GM18870 (cell line): ENCODE data around the gene SRGAP3.
A peak's percentile ranks its signal among the peaks of the same experiment; 100 is the strongest.

Experiments used
- ATAC-seq: cut with Tn5 transposase; IDR thresholded peaks from one replicate; pipeline ENCODE4 v1.9.1; 2021; ENCODE audit warnings: moderate library complexity; ENCODE audit not compliant: unreplicated experiment

SRGAP3 gene

DNA sequence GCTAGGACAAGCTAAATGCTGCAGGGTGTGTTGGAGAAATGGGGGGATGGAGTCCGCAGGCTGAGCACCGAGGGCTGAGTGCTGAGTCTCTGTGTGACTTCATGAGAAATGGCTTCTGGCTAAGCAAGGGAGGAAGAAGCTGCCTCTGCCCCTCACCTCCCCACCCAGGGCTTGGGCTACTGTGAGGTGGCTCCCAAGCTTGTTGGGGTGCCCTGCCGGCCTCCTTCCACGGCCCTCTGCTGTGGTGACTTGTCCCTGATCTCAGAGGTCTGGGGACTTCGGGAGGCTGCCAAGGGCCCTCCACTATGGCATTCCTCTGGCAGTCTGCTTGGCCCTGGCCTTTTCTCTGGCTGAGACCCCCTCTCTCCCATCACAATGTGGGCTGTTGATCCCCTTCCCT, 256.1 kb downstream of the SRGAP3 start:
- no peak for ATAC-seq

DNA sequence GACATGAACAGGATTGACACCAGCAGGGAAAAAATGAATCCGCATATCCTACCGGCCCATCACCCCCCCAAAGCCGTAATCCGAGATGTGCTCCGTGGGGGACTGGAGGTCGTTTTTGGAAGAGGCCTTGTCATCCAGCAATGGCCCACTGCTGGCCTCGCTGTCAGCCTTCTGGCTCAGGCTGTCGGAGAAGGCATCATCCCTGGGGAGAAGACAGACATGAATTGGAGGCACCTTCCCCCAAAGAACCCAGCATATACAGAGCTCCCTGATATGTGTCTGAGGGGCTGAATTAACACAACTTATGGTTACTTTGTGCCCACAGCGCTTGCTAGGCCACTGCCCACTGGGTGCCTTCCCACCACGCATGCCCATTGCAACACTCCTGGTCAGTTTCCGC, 256.6 kb downstream of the SRGAP3 start:
- ATAC-seq = no peak

DNA sequence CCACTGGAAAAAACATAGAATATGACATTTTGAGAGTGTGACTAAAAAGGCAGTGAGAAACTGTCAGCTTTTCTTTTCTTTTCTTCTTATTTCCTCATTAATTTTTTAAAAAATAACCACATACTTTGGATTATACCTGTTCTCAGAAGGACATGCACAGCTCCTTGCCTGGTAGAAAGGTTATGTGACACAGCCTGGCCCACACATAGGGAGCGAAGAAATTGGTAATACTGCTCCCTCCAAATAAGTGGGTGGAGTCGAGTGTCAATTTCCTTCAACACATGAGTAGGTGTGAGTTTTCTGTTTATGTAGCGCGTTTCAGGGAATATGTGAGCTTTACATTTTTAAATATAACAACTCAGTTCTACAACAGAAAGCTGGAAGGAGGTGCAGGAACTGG, 257.2 kb downstream of the SRGAP3 start:
- no peak for ATAC-seq

DNA sequence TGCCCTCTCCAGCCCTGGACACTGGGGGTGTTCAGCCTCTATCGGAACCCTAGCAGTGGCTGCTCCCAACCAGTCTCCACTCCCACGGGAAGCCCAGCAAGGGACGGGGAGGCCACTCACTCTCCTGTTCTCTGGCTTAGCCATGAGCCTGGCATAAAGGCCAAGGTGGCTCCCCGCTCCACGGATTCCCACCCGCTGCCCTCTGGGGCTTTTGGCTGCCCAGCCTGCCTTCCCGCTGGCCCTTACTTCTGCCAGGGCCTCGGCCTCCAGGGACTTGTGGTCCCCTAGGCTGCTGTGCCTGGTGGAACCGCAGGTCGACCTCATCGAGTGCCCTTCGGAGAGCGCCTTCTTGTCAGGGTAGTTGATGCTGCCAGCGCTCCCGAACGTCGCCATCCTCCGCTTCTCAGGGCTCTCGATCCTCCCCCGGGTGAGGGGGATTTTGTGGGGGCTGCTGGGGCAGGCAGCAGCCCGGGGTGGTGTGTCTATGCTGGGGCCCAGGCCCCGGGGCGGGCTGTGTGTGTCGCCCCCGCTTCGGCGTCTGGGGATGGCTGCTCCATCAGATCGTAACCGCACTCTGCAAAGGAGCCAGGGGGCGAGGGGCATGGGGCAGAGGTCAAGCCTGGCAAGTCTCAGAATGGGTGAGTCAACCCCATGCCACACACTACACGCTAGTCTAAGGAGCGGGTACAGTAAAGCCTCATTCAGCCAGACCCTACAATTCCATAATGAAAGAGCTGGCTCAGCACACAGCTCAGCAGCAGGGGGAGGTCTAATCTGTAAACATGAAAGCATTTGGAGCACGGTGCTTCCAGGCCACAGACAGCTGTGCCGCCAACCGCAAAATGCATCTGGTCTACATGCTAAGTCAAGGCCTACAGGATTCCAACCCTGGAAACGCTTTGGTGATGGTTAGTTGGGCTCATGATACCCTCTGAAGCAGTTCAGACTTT, 258.9 kb downstream of the SRGAP3 start:
- ATAC-seq = no peak

DNA sequence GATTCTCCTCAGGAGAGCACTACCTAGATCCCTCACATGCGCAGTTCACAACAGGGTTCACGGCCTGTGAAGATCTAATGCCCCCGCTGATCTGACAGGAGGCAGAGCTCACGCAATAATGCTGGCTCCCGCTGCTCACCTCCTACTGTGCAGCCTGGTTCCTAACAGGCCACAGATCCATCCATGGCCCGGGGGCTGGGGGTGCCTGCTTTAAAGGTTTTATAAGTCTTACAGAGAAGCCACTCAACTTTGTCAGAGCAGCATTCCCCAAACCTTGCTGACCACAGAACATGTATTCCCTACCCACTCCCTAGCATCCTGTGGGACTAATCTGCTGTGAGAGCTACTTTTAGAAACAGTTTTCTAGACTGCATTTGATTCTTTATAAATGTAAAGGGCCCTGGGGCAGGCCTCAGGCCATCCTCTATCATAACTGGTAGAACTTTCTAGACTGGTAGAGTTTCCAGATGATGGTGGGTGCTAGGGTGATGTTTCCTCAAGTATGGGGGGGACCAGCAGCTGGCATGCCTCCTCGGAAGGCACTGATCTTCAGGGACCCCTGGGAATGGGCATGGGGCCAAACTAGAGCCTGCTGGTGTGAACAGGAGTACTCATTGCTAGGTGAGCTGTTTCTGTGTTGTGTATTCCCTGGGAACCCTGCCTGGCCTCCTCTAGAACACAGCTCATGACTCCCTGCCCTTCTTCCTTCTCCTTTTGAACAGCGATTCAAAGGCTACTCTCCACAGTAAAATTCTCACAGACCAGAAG, 260.5 kb downstream of the SRGAP3 start:
- no peak for ATAC-seq

DNA sequence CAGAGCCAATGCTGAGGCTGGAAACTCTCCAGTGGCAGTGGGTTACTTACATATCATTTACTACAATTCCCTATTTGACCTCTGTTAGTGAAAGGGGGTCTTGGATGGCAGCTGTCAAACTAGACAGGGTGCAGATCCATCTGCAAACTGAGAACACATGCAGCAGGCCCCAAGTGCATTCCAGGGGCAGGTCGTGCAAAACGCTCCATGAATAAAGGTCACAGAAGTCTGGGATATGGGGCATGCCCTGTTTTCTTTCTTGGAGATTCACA, 261.1 kb downstream of the SRGAP3 start:
- ATAC-seq = no peak

DNA sequence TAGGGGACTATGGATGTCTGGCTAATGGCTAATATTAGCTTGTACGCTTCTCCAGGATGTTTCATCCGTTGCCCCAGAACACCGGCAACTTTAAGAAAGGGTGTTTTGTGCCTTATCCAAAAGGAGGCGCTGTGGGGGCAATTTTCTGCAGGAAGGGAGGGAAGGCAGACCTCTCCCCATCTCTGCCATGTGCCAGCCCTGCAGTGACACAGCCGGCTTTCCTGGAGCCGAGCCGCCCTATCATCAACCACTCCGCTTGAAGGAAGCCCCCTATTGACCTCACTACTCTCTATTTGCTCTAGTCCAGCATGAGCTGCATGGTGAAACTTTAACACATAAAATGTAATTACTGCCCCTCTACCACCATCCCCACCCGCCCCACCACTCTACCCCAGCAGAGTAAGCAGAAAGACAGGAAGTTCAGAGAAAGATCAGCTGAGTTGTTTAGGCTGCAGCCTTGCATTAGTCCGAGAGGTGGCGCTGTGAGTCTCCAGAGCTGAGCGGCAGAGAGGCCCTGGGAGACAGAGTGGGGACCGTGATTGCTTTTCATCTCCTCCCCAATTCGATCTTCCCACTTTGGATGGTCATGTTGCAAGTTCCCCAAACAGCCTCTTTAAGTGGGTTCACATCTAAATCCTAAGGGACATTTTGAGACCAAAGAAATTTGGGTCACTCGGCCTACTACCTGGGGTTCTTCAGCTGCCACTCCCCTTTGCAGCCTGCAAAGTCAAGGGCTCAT, 261.6 kb downstream of the SRGAP3 start:
- ATAC-seq = peak; percentile 76

DNA sequence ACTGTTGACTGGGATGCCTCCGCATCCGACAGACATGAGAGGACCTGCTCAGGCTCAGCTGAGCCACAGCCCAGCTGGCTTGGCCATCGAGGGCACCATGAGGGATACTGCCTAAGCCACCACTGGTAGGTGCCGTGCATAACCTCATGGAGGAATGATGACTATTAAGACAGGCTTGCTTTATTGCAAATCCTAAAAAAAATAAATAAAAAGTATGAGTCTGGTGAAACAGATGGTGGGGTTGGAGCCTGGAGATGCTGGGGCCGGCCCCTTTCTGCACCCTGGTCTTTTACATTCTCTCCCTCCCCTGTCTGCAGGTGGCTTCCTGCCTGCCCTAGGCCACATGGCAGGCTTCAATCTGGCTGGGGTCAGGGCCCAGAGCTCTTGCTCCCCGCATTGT, 262.2 kb downstream of the SRGAP3 start:
- ATAC-seq = no peak

DNA sequence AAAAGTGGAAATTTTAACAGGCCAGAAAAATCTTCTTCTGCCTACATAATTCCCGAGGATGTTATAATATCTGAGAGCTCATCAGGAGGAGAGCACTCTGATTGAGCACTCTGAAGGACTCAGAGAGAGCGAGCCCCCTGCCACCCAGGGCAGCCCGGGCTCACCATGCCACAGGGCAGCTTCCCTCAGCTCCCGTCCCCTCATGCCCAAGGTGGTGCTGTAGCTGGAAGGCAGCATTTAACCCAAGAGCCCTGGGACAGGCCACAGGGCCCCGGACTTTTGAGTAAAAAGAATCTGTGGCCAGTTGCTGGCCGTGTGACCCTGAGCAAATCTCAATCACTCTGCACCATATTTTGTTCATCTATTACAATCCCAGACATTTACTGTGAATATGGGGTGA, 262.7 kb downstream of the SRGAP3 start:
- ATAC-seq = no peak

DNA sequence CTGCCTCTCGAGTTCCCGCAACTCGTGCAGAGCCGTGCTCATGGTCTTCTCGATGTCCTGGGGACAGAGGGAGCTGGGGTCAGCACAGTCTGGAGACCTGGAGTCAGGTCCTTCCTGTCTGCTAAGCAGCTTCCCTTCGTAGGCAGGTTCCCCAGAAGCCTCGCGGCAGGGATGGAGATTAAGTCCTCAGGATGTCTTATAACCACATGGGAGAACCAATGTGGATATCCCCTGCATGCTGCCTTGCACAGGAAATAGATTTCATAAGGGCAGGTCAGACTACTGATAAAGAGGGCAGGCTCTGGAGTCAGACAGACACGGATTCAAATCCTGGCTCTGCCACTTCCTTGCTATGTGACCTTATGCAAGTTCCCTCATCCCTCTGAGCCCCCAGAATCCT, 263.6 kb downstream of the SRGAP3 start:
- ATAC-seq = no peak

DNA sequence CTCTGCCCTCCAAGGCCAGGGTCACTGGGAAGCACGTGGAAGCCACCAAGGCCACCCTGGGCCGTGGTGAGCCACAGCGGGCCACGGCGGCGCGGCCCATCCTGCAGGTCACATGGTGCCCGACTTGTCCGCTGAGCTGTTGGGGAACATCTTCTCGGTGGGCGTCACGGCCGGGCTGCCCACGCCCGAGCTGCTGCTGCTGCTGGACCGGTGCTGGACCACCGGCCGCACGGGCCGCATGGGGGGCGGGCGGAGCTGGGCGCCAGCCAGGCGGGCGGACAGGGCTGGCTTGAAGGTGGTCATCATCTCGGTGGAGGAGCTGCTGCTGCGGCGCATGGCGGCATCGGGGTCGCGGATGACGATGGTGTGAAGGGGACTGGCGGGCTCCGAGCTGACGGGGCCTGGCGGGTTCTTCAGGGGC, 264.0 kb downstream of the SRGAP3 start:
- ATAC-seq = no peak

DNA sequence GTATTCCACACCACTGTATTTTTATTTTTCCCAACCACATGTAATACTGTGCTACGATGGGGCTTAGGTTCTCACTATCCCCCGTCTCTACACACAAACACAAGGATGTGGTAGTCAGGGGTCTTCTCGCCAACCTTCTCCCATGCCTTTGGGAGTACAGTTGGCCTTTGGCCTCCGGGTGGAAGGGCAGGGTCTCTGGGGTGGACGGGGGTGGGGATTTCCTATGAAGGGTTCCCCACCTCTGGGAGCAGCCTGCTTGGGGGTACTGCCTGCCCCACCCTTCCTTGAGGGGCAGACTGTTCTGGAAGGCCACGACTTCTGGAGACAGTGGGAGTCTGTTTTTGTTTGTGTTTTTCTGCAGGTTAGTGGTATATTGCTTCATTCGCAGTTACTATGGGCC, 264.9 kb downstream of the SRGAP3 start:
- ATAC-seq = no peak

DNA sequence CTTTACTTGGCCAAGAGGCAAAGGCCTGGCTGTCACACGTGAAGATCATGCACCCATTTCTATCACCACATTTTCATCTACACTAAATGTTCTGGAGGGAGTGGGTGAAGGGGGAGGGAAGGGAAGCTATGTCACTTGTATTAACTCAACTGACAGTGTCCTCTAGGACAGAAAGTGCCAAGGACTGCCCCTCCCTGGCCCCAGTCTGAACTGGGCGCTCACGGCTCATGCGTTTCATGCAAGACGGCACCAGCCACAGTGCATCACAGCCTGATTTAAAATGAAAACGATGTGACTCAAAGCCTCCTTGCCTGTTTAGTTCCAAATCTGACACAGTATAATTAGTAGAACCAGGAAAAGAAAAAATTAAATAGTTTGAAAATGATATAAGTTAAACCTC, 265.4 kb downstream of the SRGAP3 start:
- no peak for ATAC-seq

DNA sequence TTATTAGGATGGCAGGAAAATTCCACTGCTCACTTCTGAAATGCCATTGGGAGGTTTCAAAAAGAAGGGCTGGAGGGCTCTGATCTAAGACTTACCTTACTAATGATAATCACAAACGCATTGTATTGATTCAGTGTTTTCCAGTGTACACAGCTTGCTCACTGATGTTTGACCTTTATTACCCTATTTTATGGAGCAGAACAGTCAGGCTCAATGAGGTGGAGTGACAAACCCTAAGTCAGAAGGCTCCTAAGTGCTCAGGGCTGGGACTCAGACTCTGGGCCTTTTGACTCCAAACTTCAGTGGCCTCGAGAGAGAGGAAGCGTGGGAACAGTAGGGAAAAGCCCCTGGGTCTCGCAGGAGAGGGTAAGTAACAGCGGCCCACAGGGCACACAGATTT, 265.9 kb downstream of the SRGAP3 start:
- ATAC-seq = no peak

DNA sequence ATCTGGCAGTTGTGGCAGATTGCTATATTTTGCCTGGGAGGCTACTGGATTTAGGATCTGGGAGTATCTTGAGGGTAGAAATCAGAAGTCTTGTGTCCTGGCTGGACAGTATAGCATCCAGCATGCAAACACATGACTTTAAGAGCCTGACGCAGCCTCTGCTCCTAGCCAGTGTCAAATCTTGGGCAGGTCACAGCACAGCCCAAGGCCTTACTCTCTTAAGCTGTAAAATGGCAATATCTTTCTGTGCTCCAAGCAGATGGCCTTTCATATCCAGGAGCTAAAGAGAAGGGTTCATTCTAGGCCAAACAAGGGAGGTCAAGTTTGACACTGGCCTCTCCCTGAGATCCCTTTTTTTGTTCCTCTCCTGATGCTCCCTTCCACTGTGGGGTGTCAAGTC, 266.4 kb downstream of the SRGAP3 start:
- ATAC-seq = no peak

DNA sequence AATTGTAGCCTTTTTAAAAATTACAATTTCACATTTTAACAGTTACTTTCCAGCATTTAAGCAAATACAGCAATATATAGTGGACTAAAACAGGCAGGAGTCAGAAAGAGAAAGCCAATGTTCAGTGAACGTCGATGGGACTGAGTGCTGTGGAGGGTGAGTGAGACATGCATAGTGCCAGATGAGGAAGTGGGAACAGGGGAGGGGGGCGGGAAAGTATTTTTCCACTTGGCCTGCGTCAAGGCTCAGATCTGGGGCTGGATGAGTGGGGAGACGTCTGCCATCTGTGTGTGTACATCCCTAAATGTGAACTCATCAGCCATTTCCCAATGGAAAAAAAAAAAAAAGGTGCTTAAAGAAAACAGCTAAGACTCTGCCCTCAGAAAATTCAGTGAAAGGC, 266.9 kb downstream of the SRGAP3 start:
- no peak for ATAC-seq

DNA sequence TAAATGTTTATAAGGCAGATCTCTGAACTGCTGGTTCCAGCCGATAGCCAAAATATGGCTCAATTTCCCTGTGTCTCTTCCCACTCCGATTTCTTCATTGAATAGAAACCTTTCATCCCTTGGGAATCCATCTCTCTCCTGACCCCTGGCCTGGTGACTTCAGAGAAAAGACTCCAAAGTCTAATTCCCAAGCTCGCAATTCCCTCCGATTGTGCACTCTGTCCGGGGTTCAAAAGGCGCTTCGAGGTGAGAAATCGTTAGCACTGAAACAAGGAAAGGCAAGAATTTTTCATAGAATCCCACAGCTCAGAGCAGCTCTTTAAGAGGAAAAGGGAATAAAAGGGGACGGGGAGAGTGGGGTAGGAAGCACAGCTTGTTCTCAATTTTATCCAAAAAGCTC, 267.7 kb downstream of the SRGAP3 start:
- no peak for ATAC-seq

DNA sequence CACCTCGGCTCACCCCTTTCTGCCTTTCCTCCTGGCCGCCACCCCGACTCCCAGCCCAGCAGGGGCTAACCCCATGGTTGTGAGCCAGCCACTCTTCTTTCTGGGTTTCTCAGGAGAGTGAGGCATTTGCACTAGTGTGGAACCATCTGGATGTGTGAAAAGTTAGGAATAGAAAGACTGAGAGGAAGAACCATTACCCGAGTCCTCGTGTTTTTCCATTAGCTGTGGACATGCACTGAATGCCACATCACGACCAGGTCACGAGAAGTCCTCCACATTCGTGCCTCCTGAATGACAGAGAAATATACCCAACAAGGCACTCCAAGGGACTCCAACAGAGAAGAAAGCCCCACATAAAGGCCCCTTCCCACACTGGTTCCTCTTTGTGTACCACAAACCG, 268.1 kb downstream of the SRGAP3 start:
- ATAC-seq = no peak

DNA sequence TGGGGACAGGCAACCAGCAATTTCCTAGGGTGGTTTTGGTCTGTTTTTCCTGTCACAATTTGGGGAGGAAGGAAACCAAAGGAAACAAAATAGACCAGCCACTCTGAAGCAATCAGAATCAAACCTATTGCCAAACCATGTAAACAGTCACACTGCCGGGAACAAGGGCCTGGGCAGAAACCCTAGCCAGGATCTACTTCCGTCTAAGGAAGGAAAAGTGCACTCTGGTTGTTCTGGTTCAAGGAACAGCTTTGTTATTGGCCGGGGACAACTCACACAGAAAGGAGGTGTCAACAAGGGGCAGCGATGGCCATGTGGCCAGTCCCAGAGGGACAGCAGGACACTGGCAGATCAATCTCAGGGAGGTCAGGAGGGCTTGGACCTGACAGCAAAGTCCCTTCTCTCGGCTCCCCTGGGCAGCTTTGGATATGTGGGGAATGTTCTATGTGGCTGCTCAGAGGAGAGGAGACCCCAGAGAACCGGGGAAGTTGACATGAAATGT, 268.6 kb downstream of the SRGAP3 start:
- ATAC-seq = no peak

DNA sequence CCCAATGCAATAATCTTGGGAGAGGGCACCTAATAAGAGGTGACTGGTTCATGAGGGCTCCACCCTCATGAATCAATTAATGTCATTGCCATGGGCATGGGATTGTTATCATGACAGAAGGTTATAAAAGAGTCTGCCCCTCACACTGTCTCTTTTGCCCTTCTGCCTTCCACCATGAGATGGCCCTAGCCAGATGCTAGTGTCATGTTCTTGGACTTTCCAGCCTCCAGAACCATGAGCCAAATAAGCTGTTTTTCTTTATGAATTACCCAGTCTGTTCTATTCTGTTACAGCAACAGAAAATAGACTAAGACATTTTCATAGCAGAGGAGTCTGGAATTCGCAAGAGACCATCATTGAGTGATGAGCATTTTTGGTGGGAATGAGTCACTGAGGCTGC, 270.2 kb downstream of the SRGAP3 start:
- ATAC-seq = no peak

DNA sequence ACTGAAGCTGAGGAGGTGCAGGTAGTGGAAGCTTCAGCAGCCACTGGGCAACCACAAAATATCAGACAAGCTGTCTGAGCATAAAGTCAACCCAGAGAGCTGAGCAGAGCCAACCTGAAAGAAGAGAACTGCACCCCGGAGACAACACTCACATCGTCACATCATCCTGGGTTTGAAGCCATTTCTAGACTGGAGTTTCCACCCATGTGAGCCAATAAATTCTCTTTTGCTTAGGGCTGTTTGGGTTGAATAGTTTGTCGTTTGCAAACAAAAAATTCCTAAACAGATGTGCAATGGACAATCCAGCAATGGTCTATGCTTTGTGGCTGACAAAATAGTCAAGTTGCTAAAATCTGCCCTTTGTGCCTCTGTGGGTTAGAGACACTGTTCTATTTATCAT, 270.9 kb downstream of the SRGAP3 start:
- ATAC-seq = no peak
